Activated T-cell treated with anti-CD3 and anti-CD28 coated beads, Interleukin-2, amount 50 U/mL, for 24 hours (primary cell): ENCODE data around the gene MOB3B.
A peak's percentile ranks its signal among the peaks of the same experiment; 100 is the strongest.

Experiments used
- DNase-seq: peaks from one replicate; pipeline ENCODE4 v3.0.0-alpha.2; 2020
- H3K27ac Mint-ChIP-seq: 2 replicates; pipeline ENCODE4 v1.8.0; 2020; ENCODE audit warnings: mild to moderate bottlenecking, mixed read lengths
- H3K27me3 Mint-ChIP-seq: 2 replicates; pipeline ENCODE4 v1.8.0; 2020; ENCODE audit warnings: mixed read lengths
- H3K36me3 Mint-ChIP-seq: 2 replicates; pipeline ENCODE4 v1.8.0; 2020; ENCODE audit warnings: low read depth, mixed read lengths
- H3K4me1 Mint-ChIP-seq: 2 replicates; pipeline ENCODE4 v1.8.0; 2020; ENCODE audit warnings: low read depth, mixed read lengths
- H3K4me3 Mint-ChIP-seq: 2 replicates; pipeline ENCODE4 v1.8.0; 2020; ENCODE audit warnings: mild to moderate bottlenecking, moderate library complexity, mixed read lengths
- H3K9me3 Mint-ChIP-seq: 2 replicates; pipeline ENCODE4 v1.8.0; 2020; ENCODE audit warnings: mixed read lengths

Gene MOB3B

DNA sequence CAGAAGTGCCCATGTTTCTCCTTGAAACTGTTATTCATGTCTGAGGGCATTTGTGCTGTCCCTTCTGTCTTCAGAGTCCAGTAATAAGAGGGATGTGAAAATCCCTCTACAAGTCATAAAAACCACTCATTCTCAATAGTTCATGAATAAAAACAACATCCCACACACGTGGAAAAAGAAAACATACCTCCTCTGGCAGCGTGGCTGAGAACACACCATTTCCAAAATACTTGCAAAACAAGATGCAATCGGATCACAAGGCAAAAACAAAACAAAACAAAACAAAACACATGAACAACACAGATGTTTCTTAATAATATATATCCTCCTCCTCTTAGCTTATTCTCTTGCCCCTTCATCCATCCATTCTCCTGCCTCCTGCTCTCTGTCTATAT lies 161.7 kb downstream of the MOB3B start:
- H3K4me3 Mint-ChIP-seq: no peak overlapping the region

DNA sequence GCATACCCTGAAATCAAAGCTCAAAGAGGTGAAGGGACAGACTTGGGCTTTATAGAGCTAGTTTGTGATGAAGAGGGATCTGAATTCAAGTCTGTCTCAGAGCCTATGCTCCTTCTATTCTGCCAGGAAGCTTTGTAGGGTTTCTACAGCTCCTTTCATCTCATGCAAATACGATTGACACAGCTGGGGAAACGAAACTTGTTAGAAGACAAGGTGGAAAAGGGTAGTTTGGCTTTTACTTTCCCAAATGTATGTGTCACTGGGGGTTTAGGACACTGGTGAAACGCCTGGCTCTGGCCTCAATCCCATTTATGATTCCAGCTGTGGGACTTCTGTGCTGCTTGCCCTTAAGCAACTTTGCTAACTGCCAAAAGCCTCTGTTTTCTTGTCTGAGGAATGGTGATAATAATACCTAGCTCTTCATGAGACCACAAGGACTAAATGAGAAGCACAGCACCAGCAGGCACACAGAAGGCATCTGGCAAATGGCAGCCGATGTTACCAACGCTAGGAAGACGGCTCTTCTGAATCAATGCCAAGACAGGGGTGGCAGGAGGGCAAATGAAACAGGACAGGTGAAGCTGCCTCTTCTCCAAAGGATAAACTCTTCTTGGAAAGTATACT lies 162.3 kb downstream of the MOB3B start:
- no peaks in the 10 kb centered on the region for H3K9me3 Mint-ChIP-seq
- H3K27ac Mint-ChIP-seq: peak overlapping the region; percentile 80
- no peaks in the 10 kb centered on the region for H3K36me3 Mint-ChIP-seq
- H3K4me1 Mint-ChIP-seq: peaks cover 40% of the 10 kb centered on the region
- peak overlapping the region; percentile 43 for H3K4me3 Mint-ChIP-seq
- peaks cover 10% of the 10 kb centered on the region for H3K27me3 Mint-ChIP-seq
- DNase-seq: no peak

More for the DNA sequence above, 161.7 kb downstream of the MOB3B start:
- H3K27me3 Mint-ChIP-seq: peaks cover 8% of the 10 kb centered on the region
- H3K9me3 Mint-ChIP-seq: no peaks in the 10 kb centered on the region
- peaks cover 40% of the 10 kb centered on the region for H3K4me1 Mint-ChIP-seq
- no peak overlapping the region for H3K27ac Mint-ChIP-seq
- H3K36me3 Mint-ChIP-seq: no peaks in the 10 kb centered on the region
- DNase-seq: no peak

DNA sequence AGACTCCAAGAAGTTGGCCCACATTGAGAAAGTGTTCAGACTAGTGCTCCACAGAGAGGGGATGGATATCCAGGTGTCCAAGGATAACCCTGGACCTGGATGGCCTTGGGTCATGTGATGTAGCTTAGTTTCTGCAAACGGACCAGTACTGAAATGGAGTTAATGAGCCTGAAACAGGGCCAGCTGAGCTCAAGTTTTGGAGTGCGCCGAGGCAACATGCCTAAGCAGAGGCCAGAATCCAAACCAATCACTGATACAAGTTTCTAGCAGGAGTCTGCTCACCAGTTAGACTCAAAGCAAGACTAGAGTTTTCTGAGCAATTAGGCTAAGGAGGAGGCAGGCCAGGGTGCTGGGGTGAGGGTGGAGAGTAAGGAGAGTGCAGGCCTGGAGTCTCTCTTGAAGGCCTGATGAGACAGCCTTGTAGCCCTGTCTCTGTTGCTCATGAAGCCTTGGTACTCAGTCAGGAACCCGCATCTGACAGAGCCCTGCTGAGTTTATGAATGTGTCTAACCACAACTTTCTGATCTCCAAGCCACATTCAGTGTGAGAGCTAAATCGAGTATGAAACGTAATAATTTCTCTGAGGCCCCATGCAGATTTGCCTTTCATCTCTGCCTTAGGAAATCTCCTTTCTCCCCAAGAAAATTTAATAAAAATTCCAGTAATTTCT lies 163.8 kb downstream of the MOB3B start:
- DNase-seq: peak; percentile 54
- Mint-ChIP-seq H3K4me1 (peaks cover 40% of the 10 kb centered on the region), H3K27me3 (peaks cover 10% of the 10 kb centered on the region), H3K27ac (peak overlapping the region; percentile 72), H3K4me3 (peak overlapping the region; percentile 24), H3K9me3 (no peaks in the 10 kb centered on the region), H3K36me3 (no peaks in the 10 kb centered on the region)

DNA sequence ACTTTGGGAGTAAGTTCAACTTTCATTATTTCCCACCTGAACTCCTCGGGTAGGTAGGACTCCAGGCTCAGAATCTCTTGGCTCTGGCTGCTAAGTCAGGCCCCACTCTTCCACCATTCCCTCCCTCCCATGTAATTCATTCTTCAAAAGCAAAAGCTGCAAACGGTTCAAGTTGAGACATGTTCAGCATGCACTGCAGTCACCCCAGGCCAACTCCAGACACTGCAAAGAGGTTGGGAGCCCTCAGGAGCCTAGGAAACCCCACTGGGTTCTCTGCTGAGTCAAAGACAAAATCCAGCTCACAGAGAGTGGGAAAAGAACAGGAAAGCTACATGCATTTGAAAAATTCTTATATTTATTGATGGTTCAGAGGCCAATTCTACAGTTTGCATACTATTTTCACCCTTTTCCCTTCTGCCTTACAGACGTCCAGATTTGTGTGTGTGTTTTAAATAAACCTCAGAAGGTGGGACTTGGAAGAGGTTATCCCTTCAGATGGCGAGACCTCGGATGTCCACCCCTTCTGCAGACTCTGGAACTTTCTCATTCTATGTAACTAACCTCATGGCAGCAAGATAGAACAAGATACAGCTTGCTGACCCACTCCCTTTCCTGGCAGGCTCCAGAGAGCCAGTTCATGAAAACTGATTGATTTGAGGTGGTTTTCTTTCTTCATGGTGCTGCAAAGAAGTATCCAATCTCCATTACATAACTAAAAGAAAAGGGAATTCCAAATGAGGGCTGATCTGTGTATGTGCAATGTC lies 167.0 kb downstream of the MOB3B start:
- H3K27ac Mint-ChIP-seq: no peak overlapping the region
- no peak overlapping the region for H3K4me3 Mint-ChIP-seq
- no peak for DNase-seq
- H3K4me1 Mint-ChIP-seq: peaks cover 29% of the 10 kb centered on the region
- no peaks in the 10 kb centered on the region for H3K36me3 Mint-ChIP-seq
- peaks cover 3% of the 10 kb centered on the region for H3K27me3 Mint-ChIP-seq
- H3K9me3 Mint-ChIP-seq: no peaks in the 10 kb centered on the region

DNA sequence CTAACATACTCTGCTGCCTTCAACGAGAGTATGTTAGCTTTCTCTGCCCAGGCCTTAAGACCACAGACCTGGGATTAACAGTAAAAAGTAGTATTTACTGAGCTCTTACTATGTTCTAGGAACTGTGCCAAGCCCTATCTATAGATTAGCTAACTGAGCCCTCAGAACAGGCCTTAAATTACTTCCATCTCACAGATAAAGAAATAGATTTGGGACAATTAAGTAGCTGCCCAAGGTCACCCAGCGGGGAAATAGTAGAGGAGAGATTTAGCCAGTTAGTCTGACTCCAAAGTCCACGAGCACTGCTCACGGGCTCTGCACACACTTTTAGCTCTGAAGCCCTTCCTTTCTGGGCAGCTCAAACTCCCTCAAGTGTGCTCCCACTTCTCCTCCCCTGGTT lies 168.1 kb downstream of the MOB3B start:
- Mint-ChIP-seq H3K4me1 (peaks cover 18% of the 10 kb centered on the region), H3K4me3 (no peak overlapping the region), H3K9me3 (no peaks in the 10 kb centered on the region), H3K36me3 (no peaks in the 10 kb centered on the region), H3K27me3 (peaks cover 3% of the 10 kb centered on the region), H3K27ac (no peak overlapping the region)
- no peak for DNase-seq

DNA sequence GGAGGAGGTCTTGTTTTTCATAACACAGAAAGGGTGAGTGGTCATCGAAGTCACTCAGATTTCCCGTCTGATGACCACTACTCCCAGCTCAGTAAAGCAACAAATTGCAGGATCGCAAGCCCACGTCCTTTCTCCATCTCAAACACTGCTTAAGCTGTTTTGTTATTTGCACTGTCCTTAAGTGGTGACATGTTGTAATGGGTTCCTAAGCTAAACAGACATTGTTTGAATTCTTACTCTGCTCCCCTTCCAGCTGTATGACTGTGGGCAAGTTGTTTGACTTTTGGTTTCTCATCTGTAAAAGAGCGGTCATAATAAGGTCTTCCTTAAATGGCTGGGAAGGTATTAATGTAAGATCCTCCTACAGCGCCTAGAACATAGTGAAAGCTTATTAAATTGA lies 169.9 kb downstream of the MOB3B start:
- H3K36me3 Mint-ChIP-seq: no peaks in the 10 kb centered on the region
- H3K27me3 Mint-ChIP-seq: peaks cover 3% of the 10 kb centered on the region
- H3K4me3 Mint-ChIP-seq: no peak overlapping the region
- no peaks in the 10 kb centered on the region for H3K9me3 Mint-ChIP-seq
- peaks cover 1% of the 10 kb centered on the region for H3K4me1 Mint-ChIP-seq
- DNase-seq: no peak
- H3K27ac Mint-ChIP-seq: no peak overlapping the region

DNA sequence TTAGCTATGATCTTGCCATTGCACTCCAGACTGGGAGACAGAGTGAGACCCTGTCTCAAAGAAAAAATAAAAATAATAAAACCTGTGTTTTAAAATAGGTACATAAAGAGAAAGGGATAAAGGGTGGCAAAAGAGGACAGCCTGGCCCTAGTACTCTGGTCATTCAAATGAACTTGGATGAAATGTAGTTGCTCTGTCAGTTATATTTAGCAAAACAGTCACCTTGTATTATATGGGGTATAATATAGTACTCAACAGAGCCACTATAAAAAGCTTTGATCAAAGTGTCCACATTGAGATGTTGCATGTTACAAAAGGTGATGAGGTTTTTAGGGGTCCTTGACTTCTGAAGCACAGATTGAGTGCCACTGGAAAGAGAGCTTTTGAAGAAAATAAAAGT lies 171.6 kb downstream of the MOB3B start:
- no peak for DNase-seq
- H3K27ac Mint-ChIP-seq: no peak overlapping the region
- peaks cover 4% of the 10 kb centered on the region for H3K4me1 Mint-ChIP-seq

DNA sequence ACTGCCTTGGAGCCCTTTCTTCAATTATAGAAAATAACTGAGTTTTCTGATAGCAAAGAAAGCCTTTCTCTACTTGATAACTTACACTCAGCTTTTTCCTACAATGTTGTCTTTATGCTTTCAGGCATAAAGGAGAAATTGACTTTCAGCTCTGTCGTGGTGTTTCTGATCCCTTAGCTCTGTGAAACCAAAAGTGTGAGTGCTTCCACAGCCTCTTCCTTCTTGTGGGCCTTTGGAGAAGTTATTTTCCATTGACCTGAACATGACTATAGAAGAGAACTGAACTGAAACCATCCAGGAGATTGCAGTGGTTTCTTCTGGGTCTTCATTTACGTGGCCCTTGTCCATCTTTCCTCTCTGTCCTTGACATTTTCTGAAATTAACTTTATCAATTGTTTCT lies 173.2 kb downstream of the MOB3B start:
- no peak overlapping the region for H3K27ac Mint-ChIP-seq
- no peaks in the 10 kb centered on the region for H3K9me3 Mint-ChIP-seq
- peaks cover 17% of the 10 kb centered on the region for H3K4me1 Mint-ChIP-seq
- no peaks in the 10 kb centered on the region for H3K36me3 Mint-ChIP-seq
- H3K4me3 Mint-ChIP-seq: no peak overlapping the region
- no peak for DNase-seq
- no peaks in the 10 kb centered on the region for H3K27me3 Mint-ChIP-seq

More for the DNA sequence above, 171.6 kb downstream of the MOB3B start:
- Mint-ChIP-seq H3K9me3 (no peaks in the 10 kb centered on the region), H3K36me3 (no peaks in the 10 kb centered on the region), H3K4me3 (no peak overlapping the region), H3K27me3 (peaks cover 2% of the 10 kb centered on the region)

DNA sequence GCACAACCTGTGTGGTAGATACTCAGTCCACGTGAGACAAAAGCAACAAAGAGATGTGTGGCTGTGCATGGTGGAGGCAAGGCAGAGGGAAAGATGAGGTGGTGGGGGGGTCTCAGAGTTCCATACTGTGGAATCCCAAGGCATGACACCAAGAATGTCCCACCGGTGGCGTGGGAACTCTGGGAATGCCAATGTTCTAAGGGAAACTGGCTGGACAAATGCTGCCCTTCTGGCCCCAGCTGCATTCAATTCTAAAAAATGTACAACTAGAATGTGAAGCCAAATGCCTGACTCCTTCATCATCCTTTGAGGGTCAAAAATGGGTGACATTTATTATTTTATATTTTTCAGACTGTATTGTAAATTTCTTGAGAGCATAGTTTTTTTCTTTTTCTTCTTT lies 174.4 kb downstream of the MOB3B start:
- H3K36me3 Mint-ChIP-seq: no peaks in the 10 kb centered on the region
- H3K4me1 Mint-ChIP-seq: peaks cover 17% of the 10 kb centered on the region
- H3K4me3 Mint-ChIP-seq: no peak overlapping the region
- H3K27me3 Mint-ChIP-seq: no peaks in the 10 kb centered on the region
- DNase-seq: no peak
- no peak overlapping the region for H3K27ac Mint-ChIP-seq
- no peaks in the 10 kb centered on the region for H3K9me3 Mint-ChIP-seq

DNA sequence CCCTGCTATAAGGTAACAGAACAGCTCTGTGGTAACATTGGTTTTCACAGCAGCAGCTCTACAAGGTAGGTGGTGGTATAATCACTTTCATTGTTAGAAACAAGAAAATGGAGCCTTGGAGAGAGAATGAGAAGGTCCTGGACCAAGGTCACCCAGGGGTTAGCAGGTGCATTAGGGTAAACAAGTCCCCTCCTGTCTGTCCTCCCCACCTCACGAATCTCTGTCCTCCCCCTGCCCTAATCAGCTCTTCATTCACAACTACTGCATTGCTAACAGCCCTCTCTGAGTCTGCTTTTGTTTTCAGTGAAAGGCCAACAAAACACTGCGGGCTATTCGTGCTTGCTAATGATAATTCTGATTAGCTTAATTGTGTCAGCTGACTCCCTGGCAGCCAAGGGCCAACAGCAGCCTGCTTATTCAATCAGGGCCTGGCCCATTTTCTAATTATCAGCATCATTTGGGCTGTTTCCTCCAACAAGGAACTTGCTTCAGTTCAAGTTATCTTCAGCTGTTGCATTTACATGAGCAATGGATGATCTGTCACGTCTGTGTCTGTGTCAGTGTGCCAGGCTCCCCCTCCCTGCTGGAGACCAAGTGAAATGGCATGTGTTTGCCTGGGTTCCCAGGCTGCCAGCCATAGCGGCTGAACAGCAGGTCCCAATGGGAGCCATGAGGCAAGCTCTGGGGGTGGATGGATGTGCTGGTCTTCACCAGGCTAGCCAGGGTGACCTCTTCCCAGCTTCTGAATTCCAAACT lies 176.0 kb downstream of the MOB3B start:
- DNase-seq: no peak
- Mint-ChIP-seq H3K27ac (no peak overlapping the region), H3K9me3 (no peaks in the 10 kb centered on the region), H3K4me3 (no peak overlapping the region), H3K4me1 (peaks cover 17% of the 10 kb centered on the region), H3K27me3 (no peaks in the 10 kb centered on the region), H3K36me3 (no peaks in the 10 kb centered on the region)

DNA sequence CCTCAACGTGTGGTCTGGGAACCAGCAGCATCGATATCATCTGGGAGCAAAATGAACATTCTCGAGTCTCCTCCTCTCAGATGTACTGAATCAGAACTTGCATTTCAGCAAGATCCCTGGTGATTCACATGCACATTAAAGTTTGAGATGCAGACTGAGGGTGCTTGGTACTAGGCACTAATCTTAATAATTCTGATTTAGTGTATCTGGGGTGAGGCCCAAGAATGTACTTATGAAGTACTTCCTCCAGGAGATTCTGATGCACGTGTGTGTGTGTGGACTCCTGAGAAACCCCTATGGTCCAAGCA lies 176.5 kb downstream of the MOB3B start:
- H3K36me3 Mint-ChIP-seq: no peaks in the 10 kb centered on the region
- H3K27ac Mint-ChIP-seq: no peak overlapping the region
- DNase-seq: no peak
- H3K4me3 Mint-ChIP-seq: no peak overlapping the region
- H3K27me3 Mint-ChIP-seq: no peaks in the 10 kb centered on the region
- H3K4me1 Mint-ChIP-seq: peaks cover 17% of the 10 kb centered on the region
- H3K9me3 Mint-ChIP-seq: no peaks in the 10 kb centered on the region

DNA sequence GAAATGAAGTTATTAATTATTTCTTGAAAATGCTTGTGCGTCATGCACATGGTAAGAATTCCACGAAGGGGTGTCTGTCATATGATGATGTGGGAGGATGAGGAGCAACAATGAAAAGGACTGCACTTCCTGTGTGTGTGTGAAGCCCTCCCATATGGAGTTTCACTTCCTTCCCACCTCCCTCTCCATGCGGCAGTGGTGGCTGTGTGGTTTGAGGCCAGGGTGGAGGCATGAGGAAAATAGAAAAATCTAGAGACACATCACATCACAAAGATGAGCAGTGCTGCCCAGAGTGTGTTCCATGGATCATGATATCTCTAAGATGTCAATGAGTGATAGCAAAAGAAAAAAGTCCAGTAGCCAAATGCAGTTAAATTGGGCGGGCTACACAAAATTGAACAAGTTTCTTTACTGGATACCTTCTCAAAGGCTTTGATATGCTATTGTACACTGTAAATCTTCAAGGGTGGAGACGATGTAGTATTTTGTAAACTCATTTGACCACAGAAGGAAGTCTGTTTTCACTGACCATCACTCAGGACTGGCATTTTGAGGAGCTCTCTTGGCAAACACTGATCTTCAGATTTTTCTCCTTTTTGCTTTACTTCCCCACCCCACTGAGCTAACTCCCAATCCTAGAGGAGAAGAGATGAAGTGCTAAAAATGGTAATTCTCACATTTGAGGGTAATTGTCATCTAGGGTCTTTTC lies 177.0 kb downstream of the MOB3B start:
- Mint-ChIP-seq H3K4me3 (no peak overlapping the region), H3K27ac (no peak overlapping the region), H3K27me3 (no peaks in the 10 kb centered on the region), H3K9me3 (no peaks in the 10 kb centered on the region), H3K36me3 (no peaks in the 10 kb centered on the region), H3K4me1 (peaks cover 17% of the 10 kb centered on the region)
- DNase-seq: no peak

DNA sequence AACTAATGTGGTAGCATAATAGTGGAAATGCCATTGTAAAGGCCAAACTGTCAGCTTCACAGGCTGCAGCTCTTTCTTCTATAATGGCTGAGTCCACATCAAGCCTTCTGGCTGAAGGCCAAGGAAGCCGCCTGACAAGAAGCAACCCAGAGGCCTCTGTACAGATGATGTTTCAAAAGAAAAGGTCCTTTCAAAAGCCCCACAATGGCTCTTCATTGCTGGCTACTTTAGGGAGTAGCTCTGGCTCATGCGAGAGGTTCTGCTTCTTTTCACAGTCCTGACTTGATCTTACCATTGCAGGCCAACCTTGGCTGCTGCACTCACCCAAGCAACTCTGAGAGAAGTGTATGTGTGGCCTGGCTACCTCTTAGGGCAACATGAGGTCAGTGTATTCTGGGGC lies 178.2 kb downstream of the MOB3B start:
- no peaks in the 10 kb centered on the region for H3K27me3 Mint-ChIP-seq
- no peak overlapping the region for H3K4me3 Mint-ChIP-seq
- no peak for DNase-seq
- H3K9me3 Mint-ChIP-seq: no peaks in the 10 kb centered on the region
- H3K27ac Mint-ChIP-seq: no peak overlapping the region
- H3K4me1 Mint-ChIP-seq: peaks cover 16% of the 10 kb centered on the region
- H3K36me3 Mint-ChIP-seq: no peaks in the 10 kb centered on the region

DNA sequence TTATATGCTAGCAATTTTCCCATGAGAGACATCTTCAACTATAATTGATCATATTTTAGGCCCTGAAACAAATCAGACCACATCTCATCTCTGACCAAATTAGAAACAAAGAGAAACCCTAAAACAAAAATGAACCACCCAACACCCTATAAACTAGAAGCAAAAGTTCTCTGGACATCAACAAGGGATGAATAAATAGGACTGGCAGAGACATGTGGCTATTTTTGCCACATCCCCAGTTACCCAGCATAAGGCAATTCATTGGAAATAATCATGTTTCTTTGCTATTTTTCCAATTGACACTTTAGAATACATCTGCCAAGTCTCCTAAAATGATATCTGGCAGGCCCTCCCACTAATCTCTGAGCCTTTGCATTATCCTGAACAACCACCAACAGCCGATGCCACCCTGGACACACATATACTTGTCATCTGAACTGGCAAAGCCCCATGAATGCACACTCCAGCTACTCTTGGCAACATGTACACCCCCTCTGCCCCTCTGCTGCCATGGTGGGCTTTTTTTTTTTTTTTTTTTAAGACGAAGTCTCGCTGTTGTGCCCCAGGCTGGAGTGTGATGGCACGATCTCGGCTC lies 179.1 kb downstream of the MOB3B start:
- no peak for DNase-seq
- Mint-ChIP-seq H3K36me3 (no peaks in the 10 kb centered on the region), H3K27me3 (no peaks in the 10 kb centered on the region), H3K9me3 (no peaks in the 10 kb centered on the region), H3K4me3 (no peak overlapping the region), H3K27ac (no peak overlapping the region), H3K4me1 (peaks cover 16% of the 10 kb centered on the region)
